ENCODE measurements around the gene TMEM214.

The TMEM214 gene, protein sequence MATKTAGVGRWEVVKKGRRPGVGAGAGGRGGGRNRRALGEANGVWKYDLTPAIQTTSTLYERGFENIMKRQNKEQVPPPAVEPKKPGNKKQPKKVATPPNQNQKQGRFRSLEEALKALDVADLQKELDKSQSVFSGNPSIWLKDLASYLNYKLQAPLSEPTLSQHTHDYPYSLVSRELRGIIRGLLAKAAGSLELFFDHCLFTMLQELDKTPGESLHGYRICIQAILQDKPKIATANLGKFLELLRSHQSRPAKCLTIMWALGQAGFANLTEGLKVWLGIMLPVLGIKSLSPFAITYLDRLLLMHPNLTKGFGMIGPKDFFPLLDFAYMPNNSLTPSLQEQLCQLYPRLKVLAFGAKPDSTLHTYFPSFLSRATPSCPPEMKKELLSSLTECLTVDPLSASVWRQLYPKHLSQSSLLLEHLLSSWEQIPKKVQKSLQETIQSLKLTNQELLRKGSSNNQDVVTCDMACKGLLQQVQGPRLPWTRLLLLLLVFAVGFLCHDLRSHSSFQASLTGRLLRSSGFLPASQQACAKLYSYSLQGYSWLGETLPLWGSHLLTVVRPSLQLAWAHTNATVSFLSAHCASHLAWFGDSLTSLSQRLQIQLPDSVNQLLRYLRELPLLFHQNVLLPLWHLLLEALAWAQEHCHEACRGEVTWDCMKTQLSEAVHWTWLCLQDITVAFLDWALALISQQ

DNA sequence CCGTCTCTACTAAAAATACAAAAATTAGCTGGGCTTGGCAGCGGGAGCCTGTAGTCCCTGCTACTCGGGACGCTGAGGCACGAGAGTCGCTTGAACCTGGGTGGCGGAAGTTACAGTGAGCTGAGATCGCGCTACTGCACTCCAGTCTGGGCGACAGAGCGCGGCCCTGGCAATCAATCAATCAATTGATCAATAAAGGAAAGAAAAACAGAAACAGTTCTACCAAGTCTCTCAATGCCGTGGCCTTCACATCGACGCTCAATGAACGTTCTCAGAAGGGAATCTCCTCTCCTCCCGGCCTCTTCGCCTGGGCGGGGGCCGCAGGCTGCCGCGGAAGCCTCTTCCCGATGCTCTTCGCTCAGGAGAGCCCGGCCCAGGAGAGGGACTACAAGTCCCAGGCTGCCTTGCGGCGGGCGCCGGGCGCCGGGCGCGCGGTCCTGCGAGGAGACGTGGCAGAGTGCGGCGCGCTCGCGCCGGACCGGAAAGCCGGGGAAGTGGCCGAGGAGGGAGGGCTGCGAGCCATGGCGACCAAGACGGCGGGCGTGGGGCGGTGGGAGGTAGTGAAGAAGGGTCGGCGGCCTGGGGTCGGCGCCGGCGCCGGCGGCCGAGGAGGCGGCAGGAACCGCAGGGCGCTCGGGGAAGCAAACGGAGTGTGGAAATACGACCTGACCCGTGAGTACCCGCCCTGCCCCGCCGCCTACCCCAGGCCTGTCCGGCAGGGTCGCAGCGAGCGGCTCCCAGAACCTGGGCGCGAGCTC, at the start of gene TMEM214:
Gene TMEM214 (plus strand): TSS at position 471 of the 758 bp plus-strand sequence. CDS start 51 bp downstream, at position 522.
- DNase-seq: peak; percentile 88

DNA sequence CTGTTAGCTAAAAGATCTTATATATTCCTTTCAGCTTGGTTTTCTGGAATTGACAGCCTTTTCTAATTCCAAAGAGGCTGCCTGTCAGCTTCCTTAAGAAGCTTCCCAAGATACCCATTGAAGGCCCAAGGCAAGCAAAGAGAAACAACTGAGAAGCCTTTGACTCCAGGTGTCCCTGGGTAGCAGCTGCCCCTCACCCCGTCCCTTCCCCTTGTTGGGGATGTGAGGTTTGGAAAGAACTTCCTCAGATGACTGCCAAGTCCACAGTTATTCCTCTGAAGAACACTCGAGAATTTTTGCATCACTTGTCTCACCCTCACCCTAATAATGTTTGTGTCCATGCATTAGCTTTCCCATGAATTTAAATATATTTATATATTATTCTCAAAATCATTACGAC, 49.0 kb upstream of the TMEM214 start:
- DNase-seq: no peak

DNA sequence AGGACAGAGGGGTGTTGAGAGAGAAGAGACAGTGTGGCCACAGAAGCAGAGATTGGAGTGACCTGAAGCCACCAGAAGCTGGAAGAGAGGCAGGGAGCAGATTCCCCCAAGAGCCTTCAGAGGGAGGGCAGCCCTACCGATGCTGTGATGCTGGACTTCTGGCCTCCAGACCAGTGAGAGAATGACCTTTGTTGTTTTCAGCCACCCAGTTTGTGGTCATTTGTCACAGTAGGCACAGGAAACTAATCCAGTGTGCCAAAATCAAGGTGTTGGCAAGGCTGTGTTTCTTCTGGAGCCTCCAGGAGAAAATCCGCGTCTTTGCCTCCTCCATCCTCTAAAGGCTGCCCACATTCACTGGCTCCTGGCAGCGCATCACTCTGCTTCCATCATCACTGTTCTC, 47.0 kb upstream of the TMEM214 start:
- no peak for DNase-seq

DNA sequence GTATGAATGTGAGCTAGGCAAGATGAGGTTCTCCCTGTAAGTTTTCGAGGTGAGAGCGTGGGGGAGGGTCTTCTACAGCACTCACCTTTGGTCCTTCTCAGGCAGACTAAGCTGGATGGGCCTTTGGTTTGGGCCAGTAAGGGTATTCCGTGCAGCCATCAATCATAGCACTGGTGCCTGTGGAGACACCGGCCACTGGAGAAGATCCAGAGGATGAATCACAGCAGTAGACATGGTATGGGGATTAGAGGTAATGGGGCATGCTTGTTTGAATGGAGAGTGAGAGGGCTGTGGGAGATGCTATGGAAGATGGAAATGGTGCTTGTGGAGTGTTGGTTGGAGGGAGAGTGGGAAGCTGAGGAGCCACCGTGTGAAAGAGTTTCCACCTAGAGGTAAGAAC, 46.2 kb upstream of the TMEM214 start:
- DNase-seq: no peak

DNA sequence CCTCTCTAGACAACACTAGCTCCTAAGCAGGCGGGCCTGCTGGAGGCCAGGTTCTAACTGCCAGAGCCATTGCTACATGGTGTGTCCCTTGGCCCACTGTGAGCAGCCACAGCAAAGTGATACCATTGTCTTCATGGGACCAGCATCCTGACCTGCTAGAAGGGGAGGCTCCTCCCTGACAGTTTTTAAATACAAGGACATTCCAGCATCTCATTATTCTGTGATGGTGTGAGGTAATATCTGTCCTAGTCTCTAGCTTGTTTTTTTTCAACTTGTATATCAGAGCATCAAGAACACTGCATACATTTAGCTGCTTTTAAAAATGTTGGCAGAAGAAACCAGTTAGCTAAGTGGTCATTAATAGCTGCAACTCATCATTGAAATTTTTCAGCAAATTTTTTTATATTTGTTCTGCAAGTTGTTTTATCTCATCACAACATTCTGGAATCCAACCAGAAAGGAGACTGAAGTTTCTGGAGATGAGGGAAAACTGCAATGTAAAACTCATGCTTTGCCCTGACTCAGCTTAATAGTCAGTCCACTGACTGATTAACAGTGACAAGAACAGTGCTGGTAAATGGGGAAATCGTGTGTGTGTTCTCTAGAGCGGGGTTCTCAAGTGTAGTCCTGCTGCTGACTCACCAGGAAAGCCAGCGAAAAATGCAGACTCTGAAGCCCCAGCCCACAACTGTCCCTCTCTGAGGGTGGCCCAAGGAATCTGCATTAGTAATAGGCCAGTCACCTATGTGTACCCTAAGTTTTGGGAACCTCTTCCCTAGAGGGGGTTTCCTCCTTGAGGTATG, 44.5 kb upstream of the TMEM214 start:
- no peak for DNase-seq

DNA sequence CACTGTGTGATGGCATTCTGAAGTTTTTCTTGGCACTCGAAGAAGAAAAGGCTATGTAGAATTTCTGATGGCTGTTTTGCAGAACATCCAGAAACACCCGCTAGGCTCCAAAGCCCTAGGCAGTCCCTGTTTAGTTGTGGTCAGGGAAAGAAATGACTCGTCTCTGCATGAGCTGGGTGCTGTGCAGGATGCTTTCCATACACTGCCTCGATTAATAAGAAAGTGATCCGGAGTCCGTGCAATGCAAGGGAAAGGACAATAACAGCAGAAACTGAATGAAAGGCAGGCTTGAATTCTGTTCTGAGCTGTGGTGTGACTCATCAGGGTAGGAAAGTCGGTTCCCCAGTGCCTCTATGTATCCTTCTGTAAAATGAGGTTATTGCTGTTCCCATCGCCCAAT, 43.6 kb upstream of the TMEM214 start:
- DNase-seq: no peak

DNA sequence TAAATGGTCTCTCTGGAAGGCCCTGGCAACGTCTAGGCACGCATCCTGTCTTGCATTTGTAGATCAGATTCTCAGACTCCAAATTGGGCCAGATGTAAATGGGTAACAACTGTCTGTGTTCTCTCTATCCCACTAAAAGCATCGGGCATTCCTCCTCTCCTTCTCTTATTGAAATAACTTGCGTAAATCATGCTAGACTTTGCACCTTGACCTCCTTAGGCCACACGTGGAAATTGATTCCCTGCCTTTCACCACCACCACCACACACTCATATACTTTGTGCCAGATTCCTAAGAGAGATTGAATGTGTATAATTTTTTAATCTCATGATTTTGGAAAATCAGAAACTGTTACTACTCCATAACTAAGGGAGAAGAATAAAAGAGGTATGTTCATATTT, 41.0 kb upstream of the TMEM214 start:
- DNase-seq: no peak

DNA sequence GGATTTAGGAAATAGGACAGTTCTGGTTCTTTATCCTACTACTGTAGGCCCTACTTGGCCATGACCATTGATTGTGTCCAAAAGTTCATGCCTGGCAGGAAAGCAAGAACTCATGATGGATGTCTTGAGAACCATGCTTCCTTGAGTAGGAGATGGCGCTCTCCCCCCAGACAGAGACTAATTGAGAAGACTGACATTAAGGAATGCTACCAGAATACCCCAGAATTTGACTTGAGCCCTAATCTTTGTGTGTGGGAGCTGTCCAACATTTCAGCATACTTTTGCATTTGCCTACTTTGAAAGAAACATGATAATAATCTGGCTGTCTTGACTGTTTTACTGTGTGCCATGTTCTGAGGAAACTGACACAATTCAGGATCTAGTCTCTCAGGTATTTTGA, 39.0 kb upstream of the TMEM214 start:
- DNase-seq: no peak

DNA sequence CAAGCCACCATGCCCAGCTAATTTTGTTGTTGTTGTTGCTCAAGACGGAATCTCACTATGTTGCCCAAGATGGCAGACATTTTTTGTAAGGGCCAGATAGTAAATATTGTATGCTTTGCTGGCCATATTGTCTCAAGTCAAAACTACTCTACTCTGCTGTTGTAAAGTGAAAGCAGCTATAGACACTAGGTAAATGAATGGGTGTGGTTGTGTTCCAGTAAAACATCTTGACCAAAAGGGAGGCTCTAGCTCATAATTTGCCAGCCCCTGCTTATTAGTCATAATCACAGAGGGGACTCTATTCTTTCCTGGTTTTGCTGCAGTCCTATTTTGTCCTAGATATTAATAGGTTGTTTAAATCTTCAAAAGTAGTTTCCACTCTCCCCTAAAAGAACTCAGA, 37.8 kb upstream of the TMEM214 start:
- DNase-seq: no peak

DNA sequence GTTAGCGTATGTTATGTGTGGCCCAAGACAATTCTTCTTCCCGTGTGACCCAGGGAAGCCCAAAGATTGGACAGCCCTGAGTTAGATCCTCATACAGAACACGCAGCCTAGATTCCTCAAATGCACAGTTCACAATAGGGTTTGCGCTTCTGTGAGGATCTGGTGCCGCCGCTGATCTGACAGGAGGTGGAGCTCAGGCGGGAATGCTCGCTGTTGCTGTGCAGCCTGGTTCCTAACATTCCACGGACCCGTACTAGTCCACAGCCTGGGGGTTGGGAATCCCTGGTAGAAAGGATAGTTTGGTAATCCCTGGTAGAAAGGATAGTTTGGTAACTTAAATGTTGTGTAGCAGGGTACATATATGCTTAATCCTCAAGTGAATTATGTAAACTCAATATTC, 35.4 kb upstream of the TMEM214 start:
- DNase-seq: no peak

DNA sequence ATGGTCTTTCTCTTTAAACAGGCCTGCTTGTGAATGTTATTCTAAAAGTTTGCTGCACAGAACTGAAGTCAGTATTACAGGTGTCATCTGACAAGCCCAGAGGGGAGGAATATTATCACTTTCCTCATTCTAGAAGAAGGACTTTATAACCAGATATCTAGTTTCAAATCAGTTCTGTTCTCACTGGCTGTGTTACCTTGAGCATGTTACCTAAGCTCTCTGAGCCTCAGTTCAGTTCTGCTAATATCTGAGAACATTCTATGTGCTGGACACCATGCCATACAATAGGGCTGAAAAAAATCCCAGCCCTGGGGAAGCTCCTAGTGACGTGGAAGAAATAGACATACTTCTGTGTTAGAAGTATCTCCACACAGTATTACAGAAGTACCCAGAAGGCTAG, 34.4 kb upstream of the TMEM214 start:
- no peak for DNase-seq

DNA sequence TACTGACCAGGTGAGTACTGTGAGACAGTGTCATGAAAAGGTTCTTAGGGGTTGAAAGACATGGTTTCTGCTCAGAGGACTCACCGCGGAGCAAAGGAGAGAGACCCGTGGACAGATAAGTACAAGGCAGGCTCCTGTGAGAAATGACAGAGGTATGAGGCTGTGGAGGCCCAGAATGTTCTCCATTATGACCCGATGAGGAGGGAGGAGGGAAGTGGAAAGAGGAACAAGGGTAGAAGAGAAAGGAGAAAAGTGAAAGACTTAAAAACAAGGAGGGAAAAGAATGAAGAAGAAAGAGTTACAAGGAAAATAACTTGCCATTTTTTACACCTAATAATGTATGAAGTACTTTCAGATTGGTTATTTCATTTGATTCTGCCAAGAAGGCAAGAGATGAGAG, 32.5 kb upstream of the TMEM214 start:
- no peak for DNase-seq

DNA sequence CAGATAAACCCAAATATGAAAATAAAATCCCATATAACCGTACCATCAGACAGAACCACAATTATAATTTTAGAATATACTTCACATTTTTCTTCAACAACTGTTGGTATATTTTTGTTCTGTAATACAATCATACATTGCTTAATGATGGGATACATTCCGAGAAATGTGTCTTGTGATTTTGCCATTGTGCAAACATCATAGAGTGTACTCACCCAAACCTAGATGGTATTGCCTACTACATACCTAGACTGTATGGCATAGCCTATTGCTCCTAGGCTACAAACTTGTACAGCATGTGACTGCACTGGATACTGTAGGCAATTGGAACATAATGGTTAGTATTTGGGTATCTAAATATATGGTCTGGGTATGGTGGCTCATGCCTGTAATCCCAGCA, 31.8 kb upstream of the TMEM214 start:
- DNase-seq: no peak

DNA sequence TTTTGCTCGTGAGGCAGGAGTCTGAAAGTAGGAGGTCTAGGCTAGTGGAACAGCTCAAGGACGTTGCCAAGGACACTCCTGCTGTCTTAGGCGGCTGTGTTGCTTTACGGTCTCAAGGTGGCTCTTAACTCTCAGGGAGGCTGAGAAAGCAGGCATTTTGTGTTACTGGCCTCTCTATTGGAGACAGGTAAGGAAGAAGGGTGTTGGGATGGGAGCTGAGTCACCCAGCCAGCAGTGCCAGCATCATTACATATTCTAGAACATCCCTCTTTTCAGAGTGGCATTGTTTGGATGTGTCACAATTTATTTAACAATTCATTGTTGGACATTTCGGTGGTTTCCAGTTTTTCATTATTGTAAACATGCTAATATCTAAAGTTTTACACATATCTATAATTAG, 30.8 kb upstream of the TMEM214 start:
- no peak for DNase-seq

DNA sequence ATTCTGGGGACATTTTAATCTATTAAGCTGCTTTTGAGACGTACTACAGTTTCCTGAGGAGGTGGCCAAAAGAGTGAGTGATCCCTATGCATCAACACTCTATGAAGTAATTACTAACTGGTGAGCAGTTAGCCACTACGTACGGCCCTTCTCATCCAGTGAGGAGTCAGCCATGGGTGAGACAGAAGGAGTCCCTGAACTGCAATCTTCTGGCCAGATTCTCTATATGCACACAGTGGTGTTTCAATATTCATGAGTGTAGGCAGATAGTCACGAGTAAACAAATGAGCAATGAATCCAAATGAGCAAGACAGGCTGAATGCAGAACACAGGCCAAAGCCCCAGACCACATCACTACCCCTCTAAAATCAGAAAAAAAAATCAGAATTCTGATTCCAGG, 29.8 kb upstream of the TMEM214 start:
- DNase-seq: no peak

DNA sequence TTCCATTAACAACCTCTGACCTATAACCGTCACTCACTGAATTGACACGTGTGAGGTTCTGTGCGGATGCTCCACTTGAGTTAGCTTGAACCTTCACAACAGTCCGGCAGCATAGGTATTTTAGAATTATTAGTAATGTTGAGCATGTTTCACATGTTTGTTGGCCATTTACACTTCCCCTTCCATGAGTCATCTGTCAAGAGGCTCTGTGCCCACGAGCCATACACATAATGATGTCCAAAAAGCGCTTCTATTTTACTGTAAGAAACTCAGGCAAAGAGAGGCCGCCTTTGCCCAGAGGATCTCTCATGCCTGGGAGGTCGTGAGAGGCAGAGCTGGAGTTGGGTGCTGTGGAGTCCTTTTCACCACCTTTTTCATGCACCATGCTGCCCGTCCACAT, 28.9 kb upstream of the TMEM214 start:
- DNase-seq: no peak

DNA sequence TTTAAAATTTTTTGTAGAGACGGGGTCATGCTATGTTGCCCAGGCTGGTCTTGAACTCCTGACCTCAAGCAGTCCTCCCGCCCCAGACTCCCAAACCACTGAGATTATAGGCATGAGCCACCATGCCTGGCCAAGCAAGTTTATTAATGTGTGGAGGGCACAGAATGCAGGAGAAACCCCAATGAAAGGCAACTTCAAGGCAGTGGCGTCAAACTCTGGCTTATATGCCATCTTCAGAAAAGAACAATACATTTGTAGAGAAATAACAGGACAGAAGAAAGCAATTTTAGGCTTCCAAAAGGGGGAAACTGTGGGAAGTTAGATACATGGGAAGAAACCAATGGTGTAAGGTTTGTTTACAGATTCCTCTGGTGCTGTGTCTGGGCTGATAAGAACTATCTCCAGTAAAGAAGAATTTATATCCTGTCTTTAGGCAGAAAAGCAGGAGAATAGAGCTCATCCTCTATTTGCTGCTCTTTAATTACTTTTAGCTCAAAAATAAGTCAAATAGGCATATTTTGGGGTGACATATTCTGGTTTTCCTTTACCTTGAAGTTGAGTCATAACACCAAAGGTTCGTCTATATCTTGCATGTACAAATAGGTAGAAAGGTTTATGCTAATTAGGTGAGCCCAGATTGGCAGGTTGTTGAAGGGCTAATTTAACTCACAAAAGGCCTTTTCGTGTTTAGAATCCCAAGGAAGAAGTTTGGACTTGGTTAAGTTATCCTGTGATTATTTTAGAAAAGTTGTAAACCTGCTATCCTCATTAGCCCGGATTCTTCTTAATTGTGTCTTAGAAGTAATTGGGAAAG, 26.0 kb upstream of the TMEM214 start:
- DNase-seq: no peak

DNA sequence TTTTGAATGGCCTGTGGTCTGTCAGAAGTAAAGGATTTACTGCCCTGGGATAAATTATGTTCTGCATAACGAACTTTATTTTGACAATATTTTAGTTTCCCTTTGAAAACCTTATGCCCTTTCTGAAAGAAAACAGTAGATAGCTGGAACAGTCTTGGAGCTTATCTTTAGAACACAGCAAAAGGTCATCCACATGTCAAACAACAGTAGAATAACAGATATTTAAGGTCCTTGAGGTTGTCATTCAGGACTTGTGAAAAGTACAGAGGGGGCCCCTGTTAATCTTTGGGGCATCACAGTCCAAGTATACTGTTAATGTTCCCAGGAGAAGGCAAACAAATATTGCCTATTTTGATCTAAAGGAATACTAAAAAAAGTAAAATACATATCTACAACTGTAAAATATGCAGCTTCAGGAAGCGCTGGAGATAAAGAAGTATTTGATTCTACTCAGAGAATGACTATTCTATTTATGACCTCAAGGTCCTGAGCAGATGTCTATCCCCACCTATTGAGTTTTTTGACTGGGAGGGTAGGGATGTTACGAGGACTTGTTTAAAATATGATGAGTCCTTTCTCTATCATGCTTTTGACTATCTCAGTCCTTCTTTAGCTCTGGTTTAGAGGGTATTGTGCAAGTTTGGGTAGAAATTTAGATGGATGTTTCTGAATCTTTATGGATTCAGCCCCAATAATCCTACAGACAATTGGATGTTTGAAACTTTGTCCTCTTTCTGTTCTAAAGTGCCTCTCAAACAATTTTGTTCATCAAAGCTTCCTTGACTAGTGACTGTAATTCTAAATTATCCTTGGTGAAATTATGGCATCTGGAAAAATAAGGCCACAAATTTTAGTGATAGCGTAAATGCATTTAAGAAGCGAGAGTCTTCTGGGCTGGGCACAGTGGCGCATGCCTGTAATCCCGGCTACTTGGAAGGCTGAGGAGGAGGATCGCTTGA, 25.1 kb upstream of the TMEM214 start:
- DNase-seq: no peak

DNA sequence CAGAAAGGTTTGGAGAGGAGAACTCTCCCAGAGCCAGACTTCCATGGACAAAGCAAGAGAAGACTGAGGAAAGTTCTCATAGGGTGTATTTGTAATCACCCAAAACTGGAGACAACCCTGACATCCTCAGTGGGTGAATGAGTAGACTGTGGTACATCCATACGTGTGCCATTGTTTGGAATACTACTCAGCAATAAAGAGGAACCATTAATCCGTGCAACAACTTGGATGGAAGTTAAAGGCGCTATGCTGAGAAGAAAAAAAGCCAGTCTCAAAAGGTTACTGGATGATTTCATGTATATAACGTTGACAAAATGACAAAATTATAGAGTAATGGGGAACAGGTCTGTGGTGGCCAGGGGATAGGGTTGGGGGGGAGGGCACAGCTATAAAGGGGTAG, 24.1 kb upstream of the TMEM214 start:
- DNase-seq: no peak

DNA sequence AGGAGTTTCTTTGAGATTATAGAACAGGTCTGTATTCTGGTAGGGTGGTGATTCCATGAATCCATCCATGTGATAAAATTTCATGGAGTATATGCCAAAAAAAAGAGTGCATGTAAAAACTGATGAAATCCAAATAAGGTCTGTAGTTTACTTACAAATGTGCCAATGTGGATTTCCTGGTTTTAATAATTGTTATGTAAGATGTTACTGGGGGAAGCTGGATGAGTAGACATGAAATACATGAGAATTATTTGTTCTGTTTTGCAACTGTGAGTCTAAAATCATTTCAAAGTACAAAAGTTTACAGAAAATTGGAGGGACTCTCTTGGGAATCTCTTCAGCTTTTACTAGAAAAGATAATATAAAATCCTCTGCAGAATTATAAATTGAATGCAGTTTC, 23.7 kb upstream of the TMEM214 start:
- DNase-seq: no peak

DNA sequence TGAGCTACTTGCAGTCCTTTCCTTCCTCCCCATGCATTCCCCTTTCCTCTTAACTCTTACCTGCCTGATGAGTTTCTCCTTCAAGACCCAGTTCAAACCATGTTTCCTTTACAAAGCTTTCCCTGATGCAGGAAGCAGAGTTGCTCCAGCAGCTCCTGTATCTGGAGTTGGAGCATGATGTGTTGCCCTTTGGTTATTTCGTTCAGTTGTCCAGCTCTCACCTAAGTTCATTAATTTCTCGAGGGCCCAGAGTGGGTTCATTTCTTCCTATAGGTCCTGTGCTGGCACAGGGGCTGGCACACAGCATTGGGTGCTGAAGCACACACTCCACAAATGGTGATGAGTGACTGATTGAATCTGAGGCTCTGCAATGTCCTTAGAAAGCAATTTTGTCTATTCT, 23.0 kb upstream of the TMEM214 start:
- DNase-seq: no peak

Data from activated CD4-positive, alpha-beta T cell treated with anti-CD3 and anti-CD28 coated beads for 48 hours (primary cell).